LoVo (cell line): ENCODE results near the gene FGD3.
A peak's percentile ranks its signal among the peaks of the same experiment; 100 is the strongest.
"Not testable (repeated sequence)": the region's sequence is repeated elsewhere in the genome, so short reads cannot be mapped to it uniquely, and the experiment has no call there.

Experiments
- DNase-seq: peaks from one replicate; pipeline ENCODE4 v3.0.0-alpha.2; 2016; ENCODE audit warnings: low spot score

The FGD3 gene

DNA sequence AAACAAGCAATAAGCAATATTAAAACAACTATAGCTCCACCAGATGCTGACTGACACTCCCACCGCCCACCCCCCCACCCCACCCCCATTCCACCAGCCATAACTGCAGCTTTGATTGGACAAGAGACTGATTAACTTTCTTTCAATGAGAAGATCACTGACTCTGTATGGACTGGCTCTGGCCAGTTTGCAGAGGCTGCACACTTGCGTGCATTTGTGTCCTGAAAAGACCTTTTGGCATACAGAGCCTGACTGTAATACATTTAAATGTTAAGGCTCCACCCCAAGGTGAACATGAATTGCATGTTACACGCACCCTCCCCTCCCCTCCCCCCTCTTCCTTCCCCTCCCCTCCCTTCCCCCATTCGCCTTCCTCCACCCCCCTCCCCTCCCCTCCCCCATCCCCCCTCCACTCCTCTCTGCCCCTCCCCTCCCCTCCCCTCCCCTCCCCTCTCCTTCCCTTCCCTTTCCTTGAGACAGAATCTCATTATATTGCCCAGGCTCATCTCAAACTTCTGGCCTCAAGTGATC lies 31.1 kb downstream of the FGD3 start:
- DNase-seq: no peak

- no peak for DNase-seq
These were observed 32.1 kb downstream of the FGD3 start for GRCh38 chr9:92979283-92980056.

GRCh38 chr9:92980085-92980745 lies 32.9 kb downstream of the FGD3 start:
- peak; percentile 8 for DNase-seq

DNA sequence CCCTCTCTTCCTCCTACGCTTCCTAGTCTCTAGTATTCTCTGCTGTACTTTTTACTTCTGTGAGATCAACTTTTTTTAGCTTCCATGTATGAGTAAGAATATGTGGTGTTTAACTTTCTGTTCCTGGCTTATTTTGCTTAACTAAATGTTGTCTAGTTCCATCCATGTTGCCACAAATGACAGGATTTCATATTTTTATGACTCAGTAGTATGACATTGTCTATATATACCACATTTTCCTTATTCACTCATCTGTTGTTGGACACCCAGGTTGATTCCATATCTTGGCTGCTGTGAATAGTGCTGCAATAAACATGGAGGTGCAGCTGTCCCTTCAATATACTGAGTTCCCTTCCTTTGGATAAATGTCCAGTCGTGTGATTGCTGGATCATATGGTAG lies 34.8 kb downstream of the FGD3 start:
- no peak for DNase-seq

- no peak for DNase-seq
These were observed 36.8 kb downstream of the FGD3 start for GRCh38 chr9:92983984-92984589.

DNA sequence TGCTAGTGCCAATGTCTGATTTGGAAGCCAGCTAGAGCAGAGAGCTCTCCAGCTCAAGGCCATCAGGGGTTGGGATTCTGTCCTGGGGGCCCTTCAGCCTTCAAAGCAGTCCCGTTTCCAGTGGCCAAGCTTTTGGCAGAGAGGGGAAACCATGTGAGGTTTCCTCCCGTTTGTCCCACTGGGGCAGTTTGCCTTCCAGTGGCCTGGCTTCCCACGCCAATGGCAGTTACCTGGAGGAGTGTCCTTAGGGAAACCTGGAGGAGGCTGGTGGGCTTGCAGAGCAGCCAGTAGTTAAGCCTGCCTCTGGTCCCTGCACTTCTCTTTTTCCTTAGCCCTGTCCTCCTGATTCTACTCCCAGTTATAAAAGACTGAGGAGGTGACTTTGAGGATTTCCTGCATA lies 37.7 kb downstream of the FGD3 start:
- DNase-seq: no peak

GRCh38 chr9:92986176-92987119 lies 39.1 kb downstream of the FGD3 start:
- DNase-seq: peak; percentile 52

GRCh38 chr9:92988215-92988768 lies 41.0 kb downstream of the FGD3 start:
- DNase-seq: peak; percentile 64

DNA sequence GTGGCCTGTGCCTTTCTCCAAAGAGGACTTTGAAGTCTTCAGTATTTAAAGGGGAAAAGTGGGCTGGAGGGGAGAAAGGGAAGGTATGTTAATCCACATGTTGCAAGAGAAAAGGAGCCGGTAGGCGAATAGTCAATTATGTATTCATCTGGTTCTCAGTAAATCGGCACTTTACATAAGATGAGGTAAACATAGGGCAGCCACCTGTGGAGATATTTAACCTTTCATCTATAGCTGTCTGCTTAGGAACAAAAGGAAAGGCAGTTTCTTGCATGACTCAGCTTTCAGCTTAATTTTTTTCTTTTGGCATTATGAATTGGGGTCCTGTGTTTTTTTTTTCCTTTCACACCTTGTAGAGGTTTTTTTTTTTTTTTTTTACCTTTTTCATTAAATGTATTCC lies 42.2 kb downstream of the FGD3 start:
- peak; percentile 46 for DNase-seq

DNA sequence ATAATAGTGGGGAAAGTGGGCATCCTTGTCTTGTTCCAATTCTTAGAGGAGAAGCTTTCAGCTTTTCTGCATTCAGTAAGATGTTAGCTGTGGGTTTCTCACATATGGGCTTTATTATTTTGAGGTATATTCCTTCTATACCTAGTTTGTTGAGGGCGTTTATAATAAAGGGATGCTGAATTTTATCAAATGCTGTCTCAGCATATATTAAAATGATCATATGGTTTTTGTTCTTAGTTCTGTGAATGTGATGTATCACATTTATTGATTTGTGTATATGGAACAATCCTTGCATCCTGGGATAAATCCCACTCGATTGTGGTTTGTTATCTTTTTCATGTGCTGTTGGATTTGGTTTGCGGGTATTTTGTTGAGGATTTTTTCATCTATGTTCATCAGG lies 43.1 kb downstream of the FGD3 start:
- no peak for DNase-seq

DNA sequence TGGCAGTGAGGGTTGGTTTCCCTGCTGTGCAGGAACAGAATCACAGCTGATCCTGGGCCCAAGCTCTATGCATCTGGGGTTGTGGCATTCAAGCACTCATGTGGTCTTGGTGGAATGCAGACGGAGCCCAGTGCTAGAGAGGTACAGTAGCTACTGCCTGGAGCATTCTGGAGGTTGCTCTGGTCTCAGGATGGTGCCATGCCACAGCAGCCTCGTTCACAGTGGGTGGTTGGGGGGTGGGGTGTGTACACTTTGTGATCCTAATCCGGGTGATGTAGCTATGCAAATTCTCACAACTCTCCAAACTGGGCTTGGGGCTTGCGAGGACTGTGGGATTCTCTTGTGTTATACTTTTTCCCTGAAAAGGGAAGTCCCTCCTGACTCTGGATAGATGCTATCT lies 45.2 kb downstream of the FGD3 start:
- DNase-seq: no peak

- DNase-seq: not testable (repeated sequence)
These were observed 51.5 kb downstream of the FGD3 start for GRCh38 chr9:92998871-92999270.

DNA sequence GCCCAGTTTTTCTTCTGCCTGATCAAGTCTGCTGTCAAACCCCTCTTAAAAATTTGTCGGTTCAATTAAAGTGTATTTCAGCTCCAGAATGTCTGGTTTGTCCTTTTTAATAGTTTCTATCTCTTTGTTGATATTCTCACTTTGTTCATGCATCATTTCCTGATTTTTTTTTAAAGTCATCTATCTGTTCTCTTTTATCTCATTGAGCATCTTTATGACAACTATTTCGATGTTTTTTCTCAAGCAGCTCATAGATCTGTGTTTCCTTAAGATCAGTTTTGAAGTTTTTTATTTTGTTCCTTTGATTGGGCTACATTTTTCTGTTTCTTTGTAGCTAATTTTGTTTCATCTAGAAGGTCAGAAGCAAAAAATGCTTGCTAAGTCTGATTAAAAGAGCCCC lies 53.7 kb downstream of the FGD3 start:
- no peak for DNase-seq

DNA sequence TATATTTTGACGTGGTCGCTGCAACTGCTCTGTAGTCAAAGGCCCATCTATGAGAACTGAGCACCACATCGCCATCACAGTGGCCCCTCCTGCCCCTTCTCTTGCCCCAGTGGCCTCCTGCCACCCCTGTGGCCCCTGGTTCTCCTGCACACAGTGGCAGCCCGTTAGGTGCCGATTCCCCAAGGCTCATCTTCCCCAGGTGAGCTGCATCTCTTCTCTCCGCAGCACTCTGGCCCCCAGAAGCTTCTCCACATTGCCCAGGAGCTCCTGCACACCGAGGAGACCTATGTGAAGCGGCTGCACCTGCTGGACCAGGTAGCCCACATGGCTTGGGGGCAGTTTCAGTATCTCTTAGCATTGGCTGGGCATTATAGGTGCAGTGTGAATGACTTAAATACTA lies 55.4 kb downstream of the FGD3 start:
- DNase-seq: no peak

GRCh38 chr9:93003552-93004407 lies 56.5 kb downstream of the FGD3 start:
- peak; percentile 84 for DNase-seq

- no peak for DNase-seq
These were observed 57.2 kb downstream of the FGD3 start for GRCh38 chr9:93004561-93004960.

DNA sequence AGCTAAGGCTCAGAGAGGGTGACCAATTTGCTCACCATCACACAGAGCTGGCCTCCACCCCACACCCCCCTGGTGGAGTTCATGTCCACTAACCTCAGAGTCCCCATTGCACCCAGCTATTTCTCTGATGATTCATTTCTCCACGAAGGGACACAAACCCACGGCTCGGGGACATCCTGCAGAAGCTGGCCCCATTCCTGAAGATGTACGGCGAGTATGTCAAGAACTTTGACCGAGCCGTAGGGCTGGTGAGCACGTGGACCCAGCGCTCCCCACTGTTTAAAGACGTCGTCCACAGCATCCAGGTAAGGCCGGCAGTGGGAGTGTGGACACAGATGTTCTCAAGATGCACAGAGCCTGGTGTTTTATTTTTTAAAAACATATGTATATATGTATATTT lies 58.6 kb downstream of the FGD3 start:
- no peak for DNase-seq

DNA sequence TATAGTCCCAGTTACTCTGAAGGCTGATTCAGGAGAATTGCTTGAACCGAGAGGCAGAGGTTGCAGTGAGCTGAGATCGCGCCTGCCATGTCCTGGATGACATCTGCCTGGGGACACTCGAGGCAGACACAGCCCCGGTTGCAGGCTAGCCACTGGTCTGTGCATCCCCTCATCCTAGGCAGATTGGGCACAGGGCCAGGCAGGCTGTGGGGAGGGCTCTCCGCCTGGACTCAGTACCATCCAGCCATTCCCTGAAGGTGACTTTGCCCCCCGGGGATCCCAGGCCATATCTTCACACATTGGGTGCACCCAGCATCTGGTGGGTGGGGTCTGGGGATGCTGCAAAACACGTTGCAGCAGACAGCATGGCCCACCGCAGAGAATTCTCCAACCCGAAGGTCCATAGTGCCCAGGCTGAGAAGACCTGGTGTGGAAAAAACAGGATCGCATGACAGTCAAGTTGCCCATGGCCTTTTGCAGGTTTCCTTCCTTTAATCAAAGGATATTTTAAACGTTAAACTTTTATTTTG lies 60.3 kb downstream of the FGD3 start:
- no peak for DNase-seq

GRCh38 chr9:93008457-93008856 lies 61.1 kb downstream of the FGD3 start:
- no peak for DNase-seq

DNA sequence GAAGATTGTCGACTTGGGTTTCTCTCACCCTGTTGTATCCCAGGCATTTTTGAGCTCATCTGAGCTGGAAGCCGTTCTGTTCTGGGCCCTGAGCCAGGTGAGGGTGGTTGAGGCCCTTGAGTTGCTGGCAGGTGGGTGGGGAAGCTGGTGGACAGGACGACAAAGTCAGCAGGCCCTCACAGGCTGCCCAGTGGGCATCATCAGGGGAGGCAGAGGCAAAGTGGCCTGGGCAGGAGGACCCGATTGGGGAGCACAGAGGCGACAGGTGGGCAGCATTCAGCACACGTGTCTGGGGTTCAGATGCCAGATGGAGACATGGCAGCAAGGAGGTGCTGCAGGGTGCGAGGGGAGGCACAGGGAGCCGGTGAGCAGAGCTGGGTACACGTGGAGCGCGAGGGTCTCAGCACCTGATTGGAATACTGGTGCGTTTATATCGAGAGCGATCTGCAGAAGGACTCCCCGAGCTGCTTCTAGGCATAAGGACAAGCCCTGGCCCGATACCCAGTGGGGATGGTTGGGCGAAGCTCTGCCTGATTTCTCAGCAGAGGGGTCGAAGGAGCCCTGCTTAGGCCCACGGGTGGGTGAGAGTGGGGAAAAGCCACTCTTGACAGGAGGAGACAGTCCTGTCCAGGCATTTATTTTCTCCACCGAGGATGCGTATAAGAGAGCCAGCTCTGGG lies 62.2 kb downstream of the FGD3 start:
- DNase-seq: no peak
